HCEC 1CT (cell line): Measurements from ENCODE around the gene PSME1.
"Not testable (repeated sequence)": the region's sequence is repeated elsewhere in the genome, so short reads cannot be mapped to it uniquely, and the experiment has no call there.

Experiments
- DNase-seq: peaks from one replicate; pipeline ENCODE4 v3.0.0-alpha.2; 2017

PSME1 gene

GRCh38 chr14:24105609-24106239 lies 30.3 kb upstream of the PSME1 start:
- not testable (repeated sequence) for DNase-seq

GRCh38 chr14:24106672-24107271 lies 29.2 kb upstream of the PSME1 start:
- no peak for DNase-seq

GRCh38 chr14:24108336-24108874 lies 27.6 kb upstream of the PSME1 start:
- no peak for DNase-seq

GRCh38 chr14:24110060-24110459 lies 25.9 kb upstream of the PSME1 start:
- DNase-seq = no peak

GRCh38 chr14:24110523-24110922 lies 25.5 kb upstream of the PSME1 start:
- no peak for DNase-seq

GRCh38 chr14:24113379-24113800 lies 22.6 kb upstream of the PSME1 start:
- DNase-seq = peak; percentile 1

GRCh38 chr14:24113801-24114531 lies 22.0 kb upstream of the PSME1 start:
- DNase-seq = peak; percentile 90

- DNase-seq = peak; percentile 100
Measured at GRCh38 chr14:24114532-24115421, 21.2 kb upstream of the PSME1 start, which contains the start of the genes DCAF11 and NRL. DCAF11 (plus strand) TSS chr14:24114777; CDS start chr14:24115595, 818 bp downstream. NRL (minus strand) TSS chr14:24114949; CDS start chr14:24082848, 32,101 bp downstream.

GRCh38 chr14:24115422-24116127 lies 20.4 kb upstream of the PSME1 start:
- no peak for DNase-seq

GRCh38 chr14:24116128-24116814 lies 19.7 kb upstream of the PSME1 start:
- DNase-seq = no peak

GRCh38 chr14:24117179-24117578 lies 18.8 kb upstream of the PSME1 start:
- no peak for DNase-seq

- DNase-seq = no peak
Measured at GRCh38 chr14:24119691-24120090, 16.3 kb upstream of the PSME1 start.

GRCh38 chr14:24121210-24121609 lies 14.8 kb upstream of the PSME1 start:
- no peak for DNase-seq

- DNase-seq = no peak
Measured at GRCh38 chr14:24122416-24122815, 13.6 kb upstream of the PSME1 start.

- DNase-seq = no peak
Measured at GRCh38 chr14:24122898-24123297, 13.1 kb upstream of the PSME1 start.

GRCh38 chr14:24123424-24124417 lies 12.3 kb upstream of the PSME1 start:
- DNase-seq = no peak

- DNase-seq = no peak
Measured at GRCh38 chr14:24126939-24127338, 9.1 kb upstream of the PSME1 start.

GRCh38 chr14:24127673-24128072 lies 8.3 kb upstream of the PSME1 start:
- no peak for DNase-seq

GRCh38 chr14:24129410-24129998 lies 6.5 kb upstream of the PSME1 start:
- no peak for DNase-seq

GRCh38 chr14:24130380-24130716 lies 5.6 kb upstream of the PSME1 start, which contains the start of gene FITM1:
FITM1 (plus strand) TSS chr14:24130659; CDS start chr14:24131564, 905 bp downstream.
- DNase-seq = no peak
